Parathyroid adenoma (tissue), 2 donors: ENCODE results near the gene TRIM60.
"Not testable (repeated sequence)": the region's sequence is repeated elsewhere in the genome, so short reads cannot be mapped to it uniquely, and the experiment has no call there.

Experiments used
- H2AFZ ChIP-seq: fragments of 300-600 bp; sonication (generic); one replicate; pipeline ENCODE4 v1.7.0; 2017; ENCODE audit warnings: antibody characterized with exemption, mild to moderate bottlenecking
- H3K27ac ChIP-seq: fragments of 300-600 bp; sonication (generic); one replicate; pipeline ENCODE4 v1.7.0; 2017
- H3K27me3 ChIP-seq: fragments of 300-600 bp; sonication (generic); one replicate; pipeline ENCODE4 v1.7.0; 2017; ENCODE audit warnings: low read length; ENCODE audit not compliant: control insufficient read depth, insufficient read depth
- H3K36me3 ChIP-seq: fragments of 300-600 bp; sonication (generic); one replicate; pipeline ENCODE4 v1.7.0; 2017; ENCODE audit warnings: low read length; ENCODE audit not compliant: control insufficient read depth, insufficient read depth
- H3K4me1 ChIP-seq: fragments of 300-600 bp; sonication (generic); one replicate; pipeline ENCODE4 v1.7.0; 2017; ENCODE audit warnings: control low read depth
- H3K4me2 ChIP-seq: fragments of 300-600 bp; sonication (generic); one replicate; pipeline ENCODE4 v1.7.0; 2017; ENCODE audit warnings: low read length
- H3K4me3 ChIP-seq: fragments of 300-600 bp; sonication (generic); one replicate; pipeline ENCODE4 v1.7.0; 2017; ENCODE audit warnings: low read depth, low read length
- H3K79me2 ChIP-seq: fragments of 300-600 bp; sonication (generic); one replicate; pipeline ENCODE4 v1.7.0; 2017; ENCODE audit warnings: control low read depth
- H3K9ac ChIP-seq: fragments of 300-600 bp; sonication (generic); one replicate; pipeline ENCODE4 v1.7.0; 2017; ENCODE audit warnings: mild to moderate bottlenecking
- H3K9me3 ChIP-seq: fragments of 300-600 bp; sonication (generic); one replicate; pipeline ENCODE4 v1.7.0; 2017; ENCODE audit warnings: low read length; ENCODE audit not compliant: control insufficient read depth
- CTCF ChIP-seq: fragments of 300-600 bp; sonication (generic); IDR thresholded peaks from one replicate; pipeline ENCODE4 v1.7.0; 2017; ENCODE audit warnings: antibody characterized with exemption, mild to moderate bottlenecking
- donor health status: primary hyperparathyroidism.

TRIM60 gene

GRCh38 chr4:165058666-165059065 lies 26.9 kb downstream of the TRIM60 start:
- Histone ChIP-seq H2AFZ (no peak overlapping the region), H3K4me3 (no peak overlapping the region), H3K79me2 (no peaks in the 10 kb centered on the region), H3K27me3 (no peaks in the 10 kb centered on the region), H3K4me2 (no peak overlapping the region), H3K27ac (no peak overlapping the region), H3K36me3 (no peaks in the 10 kb centered on the region), H3K9me3 (no peaks in the 10 kb centered on the region), H3K4me1 (no peaks in the 10 kb centered on the region), H3K9ac (no peak overlapping the region)
- no peak for TF ChIP-seq CTCF

GRCh38 chr4:165059386-165059785 lies 27.6 kb downstream of the TRIM60 start:
- H3K36me3 ChIP-seq = no peaks in the 10 kb centered on the region
- no peak overlapping the region for H3K27ac ChIP-seq
- H3K4me3 ChIP-seq = no peak overlapping the region
- no peak overlapping the region for H2AFZ ChIP-seq
- H3K4me2 ChIP-seq = no peak overlapping the region
- no peaks in the 10 kb centered on the region for H3K4me1 ChIP-seq
- no peak for TF ChIP-seq CTCF
- no peaks in the 10 kb centered on the region for H3K27me3 ChIP-seq
- no peaks in the 10 kb centered on the region for H3K9me3 ChIP-seq
- no peaks in the 10 kb centered on the region for H3K79me2 ChIP-seq
- no peak overlapping the region for H3K9ac ChIP-seq

- H3K79me2 ChIP-seq = no peaks in the 10 kb centered on the region
- no peaks in the 10 kb centered on the region for H3K9me3 ChIP-seq
- no peak overlapping the region for H3K27ac ChIP-seq
- no peaks in the 10 kb centered on the region for H3K4me1 ChIP-seq
- H3K4me2 ChIP-seq = no peak overlapping the region
- no peak overlapping the region for H3K9ac ChIP-seq
- H3K27me3 ChIP-seq = no peaks in the 10 kb centered on the region
- no peak for TF ChIP-seq CTCF
- no peaks in the 10 kb centered on the region for H3K36me3 ChIP-seq
- H2AFZ ChIP-seq = no peak overlapping the region
- H3K4me3 ChIP-seq = no peak overlapping the region
Observed at GRCh38 chr4:165060938-165061337, 29.1 kb downstream of the TRIM60 start.

- H3K27ac ChIP-seq = no peak overlapping the region
- TF ChIP-seq CTCF = no peak
- no peaks in the 10 kb centered on the region for H3K27me3 ChIP-seq
- H3K4me1 ChIP-seq = no peaks in the 10 kb centered on the region
- H3K4me2 ChIP-seq = no peak overlapping the region
- no peak overlapping the region for H3K9ac ChIP-seq
- H3K79me2 ChIP-seq = no peaks in the 10 kb centered on the region
- H3K9me3 ChIP-seq = no peaks in the 10 kb centered on the region
- no peaks in the 10 kb centered on the region for H3K36me3 ChIP-seq
- H2AFZ ChIP-seq = no peak overlapping the region
- H3K4me3 ChIP-seq = no peak overlapping the region
Observed at GRCh38 chr4:165070560-165070959, 38.8 kb downstream of the TRIM60 start.

- H3K27me3 ChIP-seq, H2AFZ ChIP-seq, H3K27ac ChIP-seq, H3K36me3 ChIP-seq, H3K4me3 ChIP-seq, H3K4me2 ChIP-seq, H3K9me3 ChIP-seq, H3K79me2 ChIP-seq, H3K9ac ChIP-seq, H3K4me1 ChIP-seq: not testable (repeated sequence)
Observed at GRCh38 chr4:165073346-165073745, 41.5 kb downstream of the TRIM60 start.
